Measurements from ENCODE around the gene KCNIP1. TPM values are rescaled to one million over a fixed set of nuclear protein-coding genes. Genes with fewer than 3 reads are reported as not detected.

KCNIP1 gene
- total and polyA plus RNA-seq, 2 of the 8 experiments (the other 6 are each of a cell fraction or from before 2014, with no cell fraction given): 0.52 to 0.83 TPM

DNA sequence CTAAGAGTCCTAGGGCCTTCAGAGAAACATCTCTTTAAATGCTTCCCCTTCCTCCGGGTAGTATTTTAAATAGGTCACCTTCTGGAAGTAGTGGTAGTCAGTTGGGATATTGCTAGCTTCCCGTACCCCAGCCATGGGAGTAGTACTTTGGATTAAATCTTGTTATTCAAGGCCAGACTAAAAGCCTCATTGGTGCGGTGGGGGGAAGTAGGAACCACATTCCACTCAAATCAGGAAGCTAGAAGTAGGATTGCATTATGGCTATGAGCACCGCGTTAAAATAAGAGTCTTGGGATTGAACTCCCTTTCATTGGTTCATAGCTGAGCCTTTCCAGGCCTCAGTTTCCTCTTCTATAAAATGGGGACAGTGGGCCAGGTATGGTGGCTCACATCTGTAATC, 6.7 kb downstream of the KCNIP1 start:
- Histone ChIP-seq H3K23me2 (ENCODE audit: low read depth, low read length) (no peaks in the 10 kb centered on the region), H3K23ac (ENCODE audit: insufficient read length) (no peak overlapping the region), H3K14ac (ENCODE audit: insufficient read length) (no peak overlapping the region), H3K4me3 (ENCODE audit: extremely low read depth in 1 of 4, insufficient read depth in 2 of 4, low read depth in 3 of 4, low read length in 4 of 4) (no peak overlapping the region), H3K56ac (replicated peaks; ENCODE audit: insufficient read length, low read depth, low read length) (no peak overlapping the region), H3K36me3 (ENCODE audit: control insufficient read depth in 2 of 4, insufficient read depth in 4 of 4, low read length in 3 of 4) (no peaks in the 10 kb centered on the region), H3K4me2 (ENCODE audit: insufficient read depth in 1 of 2, low read depth in 2 of 2, low read length in 2 of 2) (no peak overlapping the region), H2AK5ac (ENCODE audit: low read depth, low read length) (no peak overlapping the region), H4K5ac (ENCODE audit: insufficient read length, low read depth, low read length) (no peak overlapping the region), H3K18ac (ENCODE audit: extremely low read depth, low read length) (no peak overlapping the region), H3K4me1 (replicated peaks in 1 of 4; ENCODE audit: control insufficient read depth in 3 of 4, insufficient read depth in 4 of 4, low read length in 3 of 4) (peaks cover 0 to 3% (median 0%) of the 10 kb centered on the region in 4 experiments; a peak in 1 of 7 replicates), H2BK120ac (replicated peaks; ENCODE audit: low read depth, low read length) (no peak overlapping the region), H3K27ac (ENCODE audit: low read depth, low read length) (no peak overlapping the region), H3K4ac (replicated peaks; ENCODE audit: insufficient read length, low read depth, low read length) (no peak overlapping the region), H4K20me1 (replicated peaks in 1 of 2; ENCODE audit: control insufficient read depth in 1 of 2, insufficient read depth in 2 of 2, low read length in 2 of 2) (peaks cover 0 to 2% of the 10 kb centered on the region in 2 experiments), H2AFZ (ENCODE audit: low read length) (no peak overlapping the region), H4K91ac (replicated peaks; ENCODE audit: insufficient read length, low read length) (no peak overlapping the region), H3K9ac (replicated peaks in 1 of 4; ENCODE audit: extremely low read depth in 1 of 4, low read depth in 3 of 4, low read length in 3 of 4) (no peak overlapping the region), H3K27me3 (replicated peaks in 1 of 4; ENCODE audit: control insufficient read depth in 3 of 4, extremely low read depth in 1 of 4, insufficient read depth in 3 of 4, low read length in 3 of 4) (peaks cover 0 to 5% (median 2%) of the 10 kb centered on the region in 4 experiments; a peak in 2 of 7 replicates), H4K8ac (ENCODE audit: extremely low read depth, insufficient read depth, low read length) (no peak overlapping the region), H2BK12ac (ENCODE audit: low read depth, low read length) (no peak overlapping the region), H3K79me2 (ENCODE audit: control insufficient read depth in 1 of 2, insufficient read depth in 2 of 2, low read length in 2 of 2) (no peaks in the 10 kb centered on the region), H3K79me1 (ENCODE audit: low read depth, low read length) (no peaks in the 10 kb centered on the region), H3K9me3 (ENCODE audit: insufficient read depth in 2 of 2, low read depth in 1 of 2, low read length in 1 of 2) (no peaks in the 10 kb centered on the region), H2BK20ac (ENCODE audit: low read length) (no peak overlapping the region), H2BK15ac (ENCODE audit: low read length) (no peak overlapping the region), H2BK5ac (ENCODE audit: low read depth, low read length) (no peak overlapping the region)
- FAIRE-seq (no peak), DNase-seq (ENCODE audit: low read depth in 1 of 2, low spot score in 2 of 2) (no peak)
- ChIA-PET CTCF (ENCODE audit: partially characterized antibody) (interaction anchor here (0.8 to 7.5 kb wide), 10 partner anchors 11 to 123 kb away, joined by 3 to 66 read pairs (median 3); no protein-coding TSS in a partner anchor), POLR2A (ENCODE audit: partially characterized antibody) (no interaction called here)
- 91% methylated on average over 5 of the region's 5 CpGs; no CpG with 5 or more reads in 1 of the 2 experiments for WGBS, 2 experiments (ENCODE audit: extremely low coverage in 1 of 2, insufficient coverage in 1 of 2, insufficient read length in 1 of 2, insufficient replicate concordance in 2 of 2, low coverage in 1 of 2, low lambda C conversion rate in 2 of 2, missing lambda C conversion rate in 1 of 2)
- TF ChIP-seq BACH1 (IDR thresholded peaks at IDR 0.05; ENCODE audit: low read length) (no peak), JUND (IDR thresholded peaks at IDR 0.05; ENCODE audit: low read length) (no peak), HDAC2 (IDR thresholded peaks at IDR 0.05; ENCODE audit: borderline replicate concordance in 1 of 2, low read depth in 2 of 2, low read length in 2 of 2) (no peak)

All from H1 (cell line).